DND-41 (cell line): Measurements from ENCODE around the gene ANO2.

Experiments
- ATAC-seq: fragments of 200-7000 bp; cut with Tn5 transposase; 3 replicates; pipeline ENCODE4 v1.9.1; 2021; ENCODE audit warnings: low read depth; ENCODE audit not compliant: insufficient read depth
- DNase-seq: peaks from one replicate; pipeline ENCODE4 v3.0.0-alpha.2; 2020
- H2AFZ ChIP-seq: 2 replicates; pipeline ENCODE4 v1.6.0; 2012; ENCODE audit warnings: low read depth, low read length
- H3K27ac ChIP-seq: 2 replicates; pipeline ENCODE4 v1.5.1; 2012; ENCODE audit warnings: low read length, inconsistent platforms
- H3K27me3 ChIP-seq: fragments of 200-600 bp; sonication (generic); 2 replicates; pipeline ENCODE4 v1.6.0; 2012; ENCODE audit warnings: low read length, mild to moderate bottlenecking, inconsistent platforms; ENCODE audit not compliant: insufficient read depth, poor library complexity
- H3K36me3 ChIP-seq: 2 replicates; pipeline ENCODE4 v1.5.1; 2012; ENCODE audit warnings: low read length, inconsistent platforms; ENCODE audit not compliant: insufficient read depth
- H3K4me1 ChIP-seq: 2 replicates; pipeline ENCODE4 v1.5.1; 2012; ENCODE audit warnings: mild to moderate bottlenecking, low read length; ENCODE audit not compliant: insufficient read depth
- H3K4me2 ChIP-seq: 2 replicates; pipeline ENCODE4 v1.6.0; 2012; ENCODE audit warnings: mild to moderate bottlenecking, moderate library complexity, low read length, inconsistent platforms; ENCODE audit not compliant: insufficient read depth
- H3K4me3 ChIP-seq, 2 experiments: fragments of 200-600 bp in 1 of 2; shearing (Covaris generic) in 1 of 2; 2 replicates each; pipeline ENCODE4 v1.5.1; 2012 to 2016; ENCODE audit warnings: inconsistent platforms in 2 of 2, low read length in 2 of 2, mild to moderate bottlenecking in 2 of 2, low read depth in 1 of 2, moderate library complexity in 1 of 2
- H3K79me2 ChIP-seq: 2 replicates; pipeline ENCODE4 v1.6.0; 2012; ENCODE audit warnings: low read length, inconsistent platforms; ENCODE audit not compliant: insufficient read depth
- H3K9ac ChIP-seq: 2 replicates; pipeline ENCODE4 v1.6.0; 2012; ENCODE audit warnings: low read depth, mild to moderate bottlenecking, inconsistent platforms, low read length, moderate library complexity
- H3K9me3 ChIP-seq: 2 replicates; pipeline ENCODE4 v1.5.1; 2012; ENCODE audit warnings: low read length, moderate library complexity, mild to moderate bottlenecking, inconsistent platforms; ENCODE audit not compliant: insufficient read depth, severe bottlenecking
- H4K20me1 ChIP-seq: 2 replicates; pipeline ENCODE4 v1.6.0; 2012; ENCODE audit warnings: low read length; ENCODE audit not compliant: insufficient read depth
- CTCF ChIP-seq: IDR thresholded peaks from 2 replicates; pipeline ENCODE4 v1.5.1; 2012; ENCODE audit warnings: borderline replicate concordance, low read length, moderate library complexity, mild to moderate bottlenecking; ENCODE audit not compliant: poor library complexity, severe bottlenecking; ENCODE audit errors: extremely low read depth
- EZH2 ChIP-seq: IDR thresholded peaks from 3 replicates; pipeline ENCODE4 v1.6.1; 2012; ENCODE audit warnings: borderline replicate concordance, low read depth, mild to moderate bottlenecking, moderate library complexity, low read length, inconsistent platforms; ENCODE audit not compliant: severe bottlenecking

The ANO2 gene

GRCh38 chr12:5524769-5525436 is 420.2 kb downstream of the ANO2 start:
- no peak overlapping the region for H3K27ac ChIP-seq
- no peaks in the 10 kb centered on the region for H4K20me1 ChIP-seq
- DNase-seq: no peak
- H3K4me1 ChIP-seq: no peaks in the 10 kb centered on the region
- H3K4me2 ChIP-seq: no peak overlapping the region
- no peak for ATAC-seq
- H3K36me3 ChIP-seq: no peaks in the 10 kb centered on the region
- TF ChIP-seq EZH2 (no peak), CTCF (no peak)
- no peak overlapping the region for H3K4me3 ChIP-seq
- H2AFZ ChIP-seq: no peak overlapping the region
- H3K9me3 ChIP-seq: no peaks in the 10 kb centered on the region
- no peak overlapping the region for H3K9ac ChIP-seq
- peaks cover 10% of the 10 kb centered on the region for H3K27me3 ChIP-seq
- no peaks in the 10 kb centered on the region for H3K79me2 ChIP-seq

DNA sequence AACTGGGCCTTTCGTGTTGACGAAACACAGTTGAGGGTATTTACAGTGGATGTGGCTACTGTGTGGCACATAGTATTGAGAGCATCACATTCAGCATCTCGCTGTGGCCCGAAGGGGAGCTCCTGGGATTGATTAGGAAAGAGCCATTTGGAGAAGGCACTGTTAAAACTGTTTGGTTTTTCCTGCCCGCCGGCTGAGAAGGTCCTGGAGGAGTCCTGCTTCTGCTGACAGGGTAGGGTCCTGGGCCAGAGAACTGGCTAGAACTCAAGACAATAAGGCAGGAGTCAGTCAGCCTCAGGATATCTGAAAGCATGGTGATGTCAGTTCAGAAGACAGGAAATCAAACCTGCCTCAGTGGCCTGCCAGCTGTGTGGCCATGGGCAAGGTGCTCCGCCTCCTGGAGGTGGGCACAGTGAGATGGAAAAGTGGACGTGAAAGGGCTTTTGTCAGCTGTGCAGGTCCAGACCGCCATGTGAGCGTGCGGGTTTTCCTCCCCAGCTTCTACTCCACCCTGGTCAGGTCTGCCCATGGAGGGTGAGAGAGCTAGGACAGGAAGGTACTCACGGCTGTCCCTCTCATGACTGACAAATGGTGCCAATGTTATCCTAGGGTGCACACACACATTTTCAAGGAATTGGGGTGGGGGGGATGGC is 420.8 kb downstream of the ANO2 start:
- Histone ChIP-seq H3K4me1 (no peaks in the 10 kb centered on the region), H3K9ac (no peak overlapping the region), H3K9me3 (no peaks in the 10 kb centered on the region), H2AFZ (no peak overlapping the region), H3K27ac (no peak overlapping the region), H3K79me2 (no peaks in the 10 kb centered on the region), H3K36me3 (no peaks in the 10 kb centered on the region), H4K20me1 (no peaks in the 10 kb centered on the region), H3K27me3 (peaks cover 5% of the 10 kb centered on the region), H3K4me3 (no peak overlapping the region), H3K4me2 (no peak overlapping the region)
- TF ChIP-seq EZH2: no peak
- no peak for TF ChIP-seq CTCF
- DNase-seq: no peak
- no peak for ATAC-seq

DNA sequence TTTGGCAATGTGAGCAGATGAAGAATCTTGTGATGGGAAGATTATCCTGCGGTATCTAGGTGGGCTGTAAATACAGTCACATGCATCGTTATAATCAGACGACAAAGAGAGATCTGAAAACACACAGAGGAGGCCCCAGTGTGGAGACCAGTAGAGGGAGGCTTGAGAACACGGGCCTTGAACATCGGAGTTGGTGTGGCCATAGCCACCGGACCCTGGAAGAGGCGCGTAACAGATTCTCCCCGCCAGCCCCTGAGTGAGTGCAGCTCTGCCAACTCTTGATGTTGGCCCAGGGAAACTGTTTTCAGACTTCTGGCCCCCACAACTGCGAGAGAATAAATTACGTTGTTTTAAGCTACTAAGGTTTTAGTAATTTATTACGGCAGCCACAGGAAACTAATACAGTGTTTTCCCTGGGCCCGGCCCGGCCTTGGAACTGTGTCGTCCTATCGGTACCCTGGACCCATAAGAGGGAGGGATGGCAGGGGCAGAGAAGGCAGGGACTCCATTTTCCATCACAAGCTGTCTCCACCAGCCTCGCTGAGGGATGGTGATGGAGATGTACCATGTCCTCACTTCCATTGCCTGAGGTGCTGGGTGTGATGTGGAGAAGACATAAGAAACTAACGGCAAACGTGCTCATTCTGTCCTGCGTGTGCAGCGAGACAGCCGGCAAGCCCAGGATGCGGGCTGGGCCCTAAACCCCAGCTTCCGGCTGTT is 421.5 kb downstream of the ANO2 start:
- Histone ChIP-seq H3K4me1 (no peaks in the 10 kb centered on the region), H4K20me1 (no peaks in the 10 kb centered on the region), H3K9ac (no peak overlapping the region), H3K36me3 (no peaks in the 10 kb centered on the region), H3K4me3 (no peak overlapping the region), H3K9me3 (no peaks in the 10 kb centered on the region), H3K27ac (no peak overlapping the region), H3K27me3 (no peaks in the 10 kb centered on the region), H2AFZ (no peak overlapping the region), H3K79me2 (no peaks in the 10 kb centered on the region), H3K4me2 (no peak overlapping the region)
- TF ChIP-seq EZH2: no peak
- no peak for TF ChIP-seq CTCF
- no peak for DNase-seq
- ATAC-seq: no peak
